Fibroblast of lung (primary cell): ENCODE results near the gene SBNO2. TPM values are rescaled to one million over a fixed set of nuclear protein-coding genes. Genes with fewer than 3 reads are reported as not detected.

ENCODE experiments used
- DNase-seq, 2 donors: peaks; one replicate each; pipeline versions ENCODE4 v3.0.0 to v3.0.0-alpha.2; 2010; ENCODE audit warnings: low read depth in 2 of 2
- H2AFZ ChIP-seq: 2 replicates; pipeline ENCODE4 v1.5.1; 2012; ENCODE audit warnings: low read length, control low read depth, inconsistent platforms
- H3K27ac ChIP-seq: 2 replicates; pipeline ENCODE4 v1.5.1; 2011; ENCODE audit warnings: low read length, control low read depth; ENCODE audit not compliant: insufficient read depth
- H3K27me3 ChIP-seq: 2 replicates; pipeline ENCODE4 v1.5.1; 2011; ENCODE audit warnings: mild to moderate bottlenecking, low read length; ENCODE audit not compliant: control insufficient read depth, insufficient read depth
- H3K36me3 ChIP-seq: 2 replicates; pipeline ENCODE4 v1.5.1; 2011; ENCODE audit warnings: low read length; ENCODE audit not compliant: control insufficient read depth, insufficient read depth
- H3K4me1 ChIP-seq: 2 replicates; pipeline ENCODE4 v1.5.1; 2011; ENCODE audit warnings: low read length; ENCODE audit not compliant: control insufficient read depth, insufficient read depth; ENCODE audit errors: extremely low read depth
- H3K4me2 ChIP-seq: 2 replicates; pipeline ENCODE4 v1.5.1; 2011; ENCODE audit warnings: low read length, control low read depth; ENCODE audit not compliant: insufficient read depth; ENCODE audit errors: extremely low read depth
- H3K4me3 ChIP-seq, 4 experiments: fragments of 200-600 bp in 1 of 4; sonication (generic) in 1 of 4; replicated peaks in 1 of 4; 2 replicates each; pipeline ENCODE4 v1.5.1; 2011 to 2016; ENCODE audit warnings: low read length in 4 of 4, low read depth in 3 of 4, mild to moderate bottlenecking in 3 of 4, control low read depth in 2 of 4, inconsistent platforms in 1 of 4, mixed read lengths in 1 of 4; ENCODE audit not compliant: insufficient read depth in 1 of 4; ENCODE audit errors: control extremely low read depth in 1 of 4
- H3K79me2 ChIP-seq: 2 replicates; pipeline ENCODE4 v1.5.1; 2012; ENCODE audit warnings: mild to moderate bottlenecking, low read length, inconsistent platforms; ENCODE audit not compliant: control insufficient read depth, insufficient read depth
- H3K9ac ChIP-seq: 2 replicates; pipeline ENCODE4 v1.5.1; 2011; ENCODE audit warnings: mild to moderate bottlenecking, low read length, control low read depth; ENCODE audit not compliant: insufficient read depth
- H3K9me3 ChIP-seq: 2 replicates; pipeline ENCODE4 v1.5.1; 2012; ENCODE audit warnings: low read depth, low read length; ENCODE audit not compliant: control insufficient read depth, insufficient read depth
- H4K20me1 ChIP-seq: 2 replicates; pipeline ENCODE4 v1.5.1; 2011; ENCODE audit warnings: low read length; ENCODE audit not compliant: control insufficient read depth, insufficient read depth; ENCODE audit errors: extremely low read depth
- EZH2 ChIP-seq: IDR thresholded peaks from 2 replicates; pipeline ENCODE4 v1.5.1; 2012; ENCODE audit warnings: low read length, control low read depth, mild to moderate bottlenecking; ENCODE audit errors: missing control alignments
- polyA plus RNA-seq, 2 donors: library from polyadenylated mRNA; depleted of rRNA in 1 of 2; stranded (reverse) in 1 of 2; unstranded in 1 of 2; fragments of >200 nt; gene quantifications; 2 replicates each; pipeline ENCODE4 v1.2.1, GENCODE V29; 2011 to 2012; ENCODE audit warnings: missing spikeins in 1 of 2
- total RNA-seq: library from RNA; depleted of rRNA; stranded (reverse); fragments of >200 nt; gene quantifications from 2 replicates; pipeline ENCODE4 v1.2.1, GENCODE V29; 2014
- TF ChIP-seq, protein P1 (sequence below), 2 donors: IDR thresholded peaks in 1 of 2; conservative IDR thresholded peaks in 1 of 2; 1 replicate in 1 of 2; 2 replicates in 1 of 2; pipeline ENCODE4 v1.5.1; 2011 to 2012; ENCODE audit warnings: low read length in 2 of 2, control low read depth in 1 of 2, inconsistent platforms in 1 of 2, low read depth in 1 of 2, mild to moderate bottlenecking in 1 of 2

Gene SBNO2
- total and polyA plus RNA-seq, 2 donors (not counting 1 experiment from before 2014, with no cell fraction given): 12.6 to 55.8 TPM

GRCh38 chr19:1122021-1122971, 51.8 kb downstream of the SBNO2 start:
- Histone ChIP-seq H4K20me1 (no peaks in the 10 kb centered on the region), H3K4me2 (no peak overlapping the region), H3K27me3 (no peaks in the 10 kb centered on the region), H2AFZ (no peak overlapping the region), H3K79me2 (peaks cover 27% of the 10 kb centered on the region), H3K9me3 (no peaks in the 10 kb centered on the region), H3K9ac (no peak overlapping the region), H3K4me3 (no peak overlapping the region), H3K4me1 (no peaks in the 10 kb centered on the region), H3K36me3 (peaks cover 71% of the 10 kb centered on the region), H3K27ac (no peak overlapping the region)
- DNase-seq: no peak
- TF ChIP-seq, protein P1, sequence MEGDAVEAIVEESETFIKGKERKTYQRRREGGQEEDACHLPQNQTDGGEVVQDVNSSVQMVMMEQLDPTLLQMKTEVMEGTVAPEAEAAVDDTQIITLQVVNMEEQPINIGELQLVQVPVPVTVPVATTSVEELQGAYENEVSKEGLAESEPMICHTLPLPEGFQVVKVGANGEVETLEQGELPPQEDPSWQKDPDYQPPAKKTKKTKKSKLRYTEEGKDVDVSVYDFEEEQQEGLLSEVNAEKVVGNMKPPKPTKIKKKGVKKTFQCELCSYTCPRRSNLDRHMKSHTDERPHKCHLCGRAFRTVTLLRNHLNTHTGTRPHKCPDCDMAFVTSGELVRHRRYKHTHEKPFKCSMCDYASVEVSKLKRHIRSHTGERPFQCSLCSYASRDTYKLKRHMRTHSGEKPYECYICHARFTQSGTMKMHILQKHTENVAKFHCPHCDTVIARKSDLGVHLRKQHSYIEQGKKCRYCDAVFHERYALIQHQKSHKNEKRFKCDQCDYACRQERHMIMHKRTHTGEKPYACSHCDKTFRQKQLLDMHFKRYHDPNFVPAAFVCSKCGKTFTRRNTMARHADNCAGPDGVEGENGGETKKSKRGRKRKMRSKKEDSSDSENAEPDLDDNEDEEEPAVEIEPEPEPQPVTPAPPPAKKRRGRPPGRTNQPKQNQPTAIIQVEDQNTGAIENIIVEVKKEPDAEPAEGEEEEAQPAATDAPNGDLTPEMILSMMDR (conservative IDR thresholded peaks at IDR 0.05 in 1 of 2, IDR thresholded peaks at IDR 0.05 in 1 of 2; ENCODE audit: low read depth in 1 of 2, low read length in 2 of 2): no peak
- TF ChIP-seq EZH2: no peak

- no peak for TF ChIP-seq EZH2
- TF ChIP-seq, protein P1 (conservative IDR thresholded peaks at IDR 0.05 in 1 of 2, IDR thresholded peaks at IDR 0.05 in 1 of 2; ENCODE audit: low read depth in 1 of 2, low read length in 2 of 2): no peak
- no peak overlapping the region for H3K4me2 ChIP-seq
- peaks cover 70% of the 10 kb centered on the region for H3K36me3 ChIP-seq
- no peak for DNase-seq
- no peak overlapping the region for H3K9ac ChIP-seq
- H2AFZ ChIP-seq: no peak overlapping the region
- H3K27ac ChIP-seq: no peak overlapping the region
- H3K9me3 ChIP-seq: no peaks in the 10 kb centered on the region
- H3K79me2 ChIP-seq: peaks cover 19% of the 10 kb centered on the region
- no peak overlapping the region for H3K4me3 ChIP-seq
- H3K4me1 ChIP-seq: no peaks in the 10 kb centered on the region
- no peaks in the 10 kb centered on the region for H4K20me1 ChIP-seq
- H3K27me3 ChIP-seq: no peaks in the 10 kb centered on the region
Observed at GRCh38 chr19:1121395-1121794, 52.7 kb downstream of the SBNO2 start.

DNA sequence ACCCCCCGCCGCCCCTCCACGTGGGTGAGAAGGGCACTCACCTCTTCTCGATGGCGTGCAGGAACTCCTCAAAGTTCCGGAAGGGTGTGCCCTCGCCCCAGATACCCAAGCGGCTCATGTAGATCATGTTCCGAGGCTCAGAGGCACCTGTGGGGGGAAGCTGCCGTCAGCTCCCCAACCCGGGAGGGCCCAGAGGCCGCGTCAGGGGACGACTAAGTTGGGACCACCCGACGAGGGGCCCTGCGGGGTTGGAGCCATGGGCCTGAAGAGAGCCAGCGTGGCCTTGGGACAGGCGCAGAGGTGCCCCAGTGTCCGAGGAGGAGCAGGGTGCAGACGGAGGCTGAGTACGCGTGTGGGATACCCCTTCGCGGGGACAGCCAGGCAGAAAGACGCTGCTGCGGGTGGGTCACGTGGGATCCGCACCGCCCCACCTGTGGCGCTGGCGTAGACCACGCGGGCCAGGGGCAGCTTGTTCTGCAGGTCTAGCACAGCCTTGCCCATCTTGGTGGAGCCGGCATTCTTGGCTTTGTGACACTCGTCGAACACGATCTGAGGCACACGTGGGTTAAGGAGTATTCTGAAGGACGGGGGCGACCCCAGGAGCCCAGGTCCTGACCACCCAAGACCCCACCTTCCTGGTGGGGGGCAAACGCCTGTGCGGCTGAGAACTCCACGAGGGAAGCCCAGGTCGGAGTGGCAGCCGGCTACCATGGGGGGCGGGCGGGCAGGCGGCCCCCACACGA, 54.4 kb downstream of the SBNO2 start:
- H4K20me1 ChIP-seq: no peaks in the 10 kb centered on the region
- TF ChIP-seq EZH2: no peak
- TF ChIP-seq, protein P1 (conservative IDR thresholded peaks at IDR 0.05 in 1 of 2, IDR thresholded peaks at IDR 0.05 in 1 of 2; ENCODE audit: low read depth in 1 of 2, low read length in 2 of 2): no peak
- H3K9me3 ChIP-seq: no peaks in the 10 kb centered on the region
- no peaks in the 10 kb centered on the region for H3K27me3 ChIP-seq
- H3K9ac ChIP-seq: no peak overlapping the region
- no peaks in the 10 kb centered on the region for H3K4me1 ChIP-seq
- H3K36me3 ChIP-seq: peaks cover 69% of the 10 kb centered on the region
- no peak overlapping the region for H3K4me3 ChIP-seq
- peaks cover 12% of the 10 kb centered on the region for H3K79me2 ChIP-seq
- H3K27ac ChIP-seq: no peak overlapping the region
- no peak for DNase-seq
- H2AFZ ChIP-seq: no peak overlapping the region
- no peak overlapping the region for H3K4me2 ChIP-seq
